H4 (cell line): ENCODE measurements around the gene SACM1L. TPM values are rescaled to one million over a fixed set of nuclear protein-coding genes. Genes with fewer than 3 reads are reported as not detected.

Experiments used
- DNase-seq: peaks from one replicate; pipeline ENCODE4 v3.0.0-alpha.2; 2015; ENCODE audit warnings: low spot score
- total RNA-seq: library from RNA; depleted of rRNA; stranded (reverse); fragments of >200 nt; shearing (Covaris generic); gene quantifications from 2 replicates; pipeline ENCODE4 v1.2.3, GENCODE V29; 2014; rRNA removed

Gene SACM1L
- total RNA-seq, 1 experiment from 2014 or later, result 16.3 TPM

DNA sequence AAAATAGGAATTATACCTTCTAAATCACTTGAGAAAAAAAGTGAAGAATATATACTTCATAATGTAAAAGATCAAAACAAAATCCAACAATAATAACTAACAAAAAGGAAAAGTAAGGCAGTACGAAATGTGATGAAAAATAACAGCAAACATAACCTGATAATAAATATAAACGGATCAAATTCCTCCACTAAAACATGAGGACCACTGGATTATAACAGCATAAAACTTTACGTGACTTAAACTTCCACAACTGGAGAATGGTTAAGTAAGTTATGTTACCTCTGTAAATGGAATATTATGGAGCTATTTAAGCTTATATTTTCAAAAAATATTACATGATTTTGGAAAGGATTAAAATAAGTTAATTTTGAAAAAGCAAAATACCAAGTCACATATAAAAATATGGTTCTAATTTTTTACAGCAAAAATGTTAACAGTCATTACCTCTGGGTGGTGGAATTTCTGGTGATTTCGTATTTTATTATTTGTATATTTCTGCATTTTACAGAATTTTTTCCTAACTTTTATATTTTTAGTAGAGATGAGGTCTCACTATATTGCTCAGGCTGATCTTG, 100.1 kb downstream of the SACM1L start:
- no peak for DNase-seq

GRCh38 chr3:45790596-45790995, 101.4 kb downstream of the SACM1L start:
- DNase-seq, result no peak

DNA sequence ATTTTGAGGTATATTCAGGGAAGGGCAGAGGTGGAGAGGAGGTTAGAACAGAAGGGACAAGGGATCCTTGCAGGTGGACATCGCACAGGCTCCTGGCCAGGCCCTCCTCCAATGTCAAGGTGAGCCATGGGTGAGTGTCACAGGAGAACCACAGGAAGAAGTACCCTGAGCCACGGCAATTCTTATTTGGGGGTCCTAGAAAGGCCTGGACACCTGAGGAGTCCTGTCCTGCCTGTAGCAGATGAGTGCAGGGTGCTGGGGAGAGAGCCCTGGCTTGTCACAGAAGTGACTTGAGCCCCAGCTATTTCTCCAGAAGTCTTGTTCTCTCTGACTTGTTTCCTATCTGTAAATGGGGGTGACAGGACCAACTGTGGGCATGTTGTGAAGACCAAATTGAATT, 102.8 kb downstream of the SACM1L start:
- no peak for DNase-seq

DNA sequence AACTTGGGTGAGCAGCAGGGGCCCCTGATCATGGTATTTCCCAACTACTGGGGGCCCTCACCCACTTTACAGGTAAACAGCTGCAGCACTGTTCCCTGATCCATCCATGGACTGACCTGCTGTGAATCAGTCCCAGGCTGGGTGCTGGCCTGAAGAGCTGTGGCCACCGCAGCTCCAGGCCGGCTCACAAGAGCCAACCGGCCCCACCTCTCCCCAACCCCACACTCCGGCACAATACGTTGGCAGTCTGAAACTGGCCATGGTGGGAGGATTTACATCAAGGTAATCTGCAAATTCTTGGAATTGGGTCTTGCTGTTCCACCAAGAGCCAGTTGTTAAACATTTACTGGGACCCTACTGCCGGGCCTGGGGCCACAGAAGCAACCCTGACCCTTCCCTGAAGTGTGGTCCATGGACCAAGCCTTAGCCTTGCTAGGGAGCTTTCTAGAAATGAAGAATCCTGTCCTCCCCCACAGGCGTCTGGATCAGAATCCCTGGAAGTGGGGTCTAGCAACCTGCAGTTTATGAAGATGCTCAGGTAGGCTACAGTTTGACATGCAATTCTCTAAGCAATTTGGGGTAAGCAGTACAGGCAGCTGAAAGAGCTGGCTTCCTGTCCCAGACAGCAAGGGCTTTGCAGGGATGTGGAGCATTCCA, 103.4 kb downstream of the SACM1L start:
- DNase-seq, result no peak

DNA sequence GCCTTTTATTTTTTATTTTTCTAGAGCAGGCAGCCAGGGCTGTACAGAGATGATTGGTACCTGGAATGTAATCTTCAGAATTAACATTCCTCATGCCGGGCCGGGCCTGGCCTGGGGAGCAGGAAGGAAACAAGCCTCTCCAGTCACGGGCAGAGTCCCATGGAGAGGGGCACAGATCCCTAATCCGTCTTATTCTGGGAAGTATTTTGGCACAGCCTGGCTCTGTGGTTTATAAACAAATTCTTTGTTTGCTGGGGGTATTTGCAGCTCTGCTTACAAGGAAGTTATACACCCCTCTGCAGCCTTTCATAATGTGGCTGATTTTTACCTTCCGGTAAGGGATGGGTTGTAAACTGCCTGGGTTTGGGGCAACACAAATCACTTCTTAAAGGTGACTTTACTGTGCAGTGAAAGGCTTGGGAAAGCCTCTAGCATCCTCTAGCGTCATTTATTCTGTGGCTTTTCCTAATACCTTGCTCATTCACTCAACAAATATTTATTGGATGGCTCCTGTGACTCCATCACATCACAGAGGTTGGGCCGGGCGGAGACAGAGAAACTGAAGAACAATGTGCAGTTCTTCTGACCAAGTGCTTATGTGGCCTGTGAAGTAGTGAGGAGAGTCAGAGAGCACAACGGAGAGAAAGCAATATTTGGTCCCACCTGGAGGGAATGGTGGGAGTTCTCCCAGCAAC, 104.4 kb downstream of the SACM1L start:
- peak; percentile 6 for DNase-seq

- no peak for DNase-seq
These were observed 105.0 kb downstream of the SACM1L start for GRCh38 chr3:45794177-45794560.

DNA sequence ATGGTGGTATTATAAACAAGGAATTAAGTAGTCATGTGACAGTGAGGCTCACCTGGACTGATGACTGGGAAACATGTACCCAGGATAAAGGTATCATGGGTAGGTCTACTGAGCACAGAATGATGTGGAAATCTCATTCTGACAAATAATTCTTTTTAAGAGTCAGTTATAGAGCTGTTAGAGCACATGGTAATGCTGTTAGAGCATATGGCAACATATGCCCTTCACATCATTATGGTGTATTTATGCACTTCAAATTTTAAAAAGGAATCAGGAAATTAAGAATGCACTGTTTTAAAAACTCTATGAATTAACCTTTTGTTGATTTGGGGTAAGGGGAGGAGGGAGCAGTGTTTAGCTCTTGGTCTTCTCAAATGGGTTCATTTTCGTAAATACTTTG, 105.5 kb downstream of the SACM1L start:
- DNase-seq, result no peak

Other genes with a start within 250 kb of the SACM1L start
- 3.3 and 4.0 TPM in 2 replicates for gene LIMD1, start 94.6 kb upstream of the SACM1L start, total RNA-seq
- gene SLC6A20, start 107.1 kb downstream of the SACM1L start, total RNA-seq, result not detected in 2 replicates
- 8.3 and 10.1 TPM in 2 replicates for gene LZTFL1, start 152.7 kb downstream of the SACM1L start, total RNA-seq
- not detected in 2 replicates for gene CCR9, start 197.1 kb downstream of the SACM1L start, total RNA-seq